ENCODE measurements around the gene MGAT5.

Gene MGAT5

GRCh38 chr2:134406736-134407135 is 152.9 kb downstream of the MGAT5 start:
- FAIRE-seq, result no peak

- FAIRE-seq, result no peak
These were observed 153.4 kb downstream of the MGAT5 start for GRCh38 chr2:134407154-134407890.

- FAIRE-seq, result no peak
These were observed 154.5 kb downstream of the MGAT5 start for GRCh38 chr2:134408386-134408785.

- FAIRE-seq, result no peak
These were observed 154.9 kb downstream of the MGAT5 start for GRCh38 chr2:134408791-134409190.

GRCh38 chr2:134410006-134410405 is 156.1 kb downstream of the MGAT5 start:
- no peak for FAIRE-seq

GRCh38 chr2:134410831-134411231 is 157.0 kb downstream of the MGAT5 start:
- no peak for FAIRE-seq

GRCh38 chr2:134411279-134411827 is 157.5 kb downstream of the MGAT5 start:
- FAIRE-seq, result no peak

- no peak for FAIRE-seq
These were observed 158.2 kb downstream of the MGAT5 start for GRCh38 chr2:134411828-134412638.

- FAIRE-seq, result no peak
These were observed 158.7 kb downstream of the MGAT5 start for GRCh38 chr2:134412639-134412999.

- FAIRE-seq, result no peak
These were observed 159.6 kb downstream of the MGAT5 start for GRCh38 chr2:134413430-134413829.

- no peak for FAIRE-seq
These were observed 160.0 kb downstream of the MGAT5 start for GRCh38 chr2:134413912-134414311.

GRCh38 chr2:134416018-134416417 is 162.1 kb downstream of the MGAT5 start:
- no peak for FAIRE-seq

GRCh38 chr2:134416637-134417036 is 162.8 kb downstream of the MGAT5 start:
- FAIRE-seq, result no peak

- FAIRE-seq, result no peak
These were observed 164.2 kb downstream of the MGAT5 start for GRCh38 chr2:134417968-134418582.

- FAIRE-seq, result no peak
These were observed 166.4 kb downstream of the MGAT5 start for GRCh38 chr2:134420259-134420658.

GRCh38 chr2:134420920-134421319 is 167.0 kb downstream of the MGAT5 start:
- FAIRE-seq, result no peak

- FAIRE-seq, result no peak
These were observed 167.9 kb downstream of the MGAT5 start for GRCh38 chr2:134421556-134422328.

- no peak for FAIRE-seq
These were observed 172.0 kb downstream of the MGAT5 start for GRCh38 chr2:134425724-134426496.

GRCh38 chr2:134426721-134427120 is 172.8 kb downstream of the MGAT5 start:
- FAIRE-seq, result no peak

GRCh38 chr2:134429886-134430285 is 176.0 kb downstream of the MGAT5 start:
- no peak for FAIRE-seq

- FAIRE-seq, result no peak
These were observed 178.1 kb downstream of the MGAT5 start for GRCh38 chr2:134431838-134432434.
